Kidney (tissue), 14 donors: ENCODE results near the gene MSI2. TPM values are rescaled to one million over a fixed set of nuclear protein-coding genes. Genes with fewer than 3 reads are reported as not detected.

Source experiments
- DNase-seq, 5 donors: peaks; one replicate each; pipeline ENCODE4 v3.0.0-alpha.2; 2013 to 2020
- FAIRE-seq: peaks from 2 replicates; lab custom pipeline; 2012; peaks lifted over from hg19 to GRCh38; lab: Jason Lieb, UNC
- H3K27ac ChIP-seq, 2 donors: one replicate each; pipeline ENCODE4 v1.7.0; 2013; ENCODE audit warnings: low read depth in 2 of 2, low read length in 2 of 2, inconsistent platforms in 1 of 2
- H3K27me3 ChIP-seq: one replicate; pipeline ENCODE4 v1.7.1; 2013; ENCODE audit warnings: low read length, inconsistent platforms; ENCODE audit not compliant: control insufficient read depth, insufficient read depth
- H3K36me3 ChIP-seq, 3 donors: one replicate each; pipeline versions ENCODE4 v1.7.0 to v1.7.1; 2013; ENCODE audit warnings: low read length in 3 of 3, control low read depth in 1 of 3, inconsistent platforms in 1 of 3; ENCODE audit not compliant: insufficient read depth in 3 of 3, control insufficient read depth in 2 of 3
- H3K4me1 ChIP-seq, 3 donors: one replicate each; pipeline versions ENCODE4 v1.7.0 to v1.7.1; 2013; ENCODE audit warnings: low read length in 3 of 3, inconsistent platforms in 1 of 3, low read depth in 1 of 3; ENCODE audit not compliant: control insufficient read depth in 2 of 3, insufficient read depth in 2 of 3
- H3K4me3 ChIP-seq, 3 donors: one replicate each; pipeline versions ENCODE4 v1.7.0 to v1.8.1; 2013; ENCODE audit warnings: low read length in 3 of 3, control low read depth in 1 of 3, inconsistent platforms in 1 of 3
- H3K9ac ChIP-seq, 3 donors: one replicate each; pipeline versions ENCODE4 v1.7.0 to v1.7.1; 2013; ENCODE audit warnings: low read length in 3 of 3, control low read depth in 1 of 3, inconsistent platforms in 1 of 3
- H3K9me3 ChIP-seq, 3 donors: one replicate each; pipeline versions ENCODE4 v1.7.0 to v1.7.1; 2013; ENCODE audit warnings: low read length in 3 of 3, control low read depth in 1 of 3, inconsistent platforms in 1 of 3; ENCODE audit not compliant: control insufficient read depth in 2 of 3, insufficient read depth in 1 of 3
- CTCF ChIP-seq: IDR thresholded peaks from 3 replicates; pipeline ENCODE4 v1.5.1; 2012; ENCODE audit warnings: mild to moderate bottlenecking, moderate library complexity, borderline replicate concordance; ENCODE audit not compliant: insufficient read depth; ENCODE audit errors: extremely low read depth
- intact Hi-C: fragments of 100-400 bp; cut with DNase I; formaldehyde crosslinking; loops from one replicate; pipeline ENCODE4 v1.11.1; 2022
- polyA plus RNA-seq: library from polyadenylated mRNA; stranded (reverse); fragments of 350-450 nt; fragmentation: Illumina TruSeq; extraction: RNeasy Lipid Tissue Mini Kit (QIAGEN cat#74804); gene quantifications from one replicate; pipeline ENCODE4 v1.2.3, GENCODE V29; 2014; ENCODE audit warnings: low read depth, low replicate concordance; ENCODE audit not compliant: insufficient read depth
- total RNA-seq: library from RNA; stranded (reverse); fragmentation: NEBNext Ultra II Directional; extraction: Animal tissue kit (Norgen Biotek cat#: 25700); gene quantifications from one replicate; pipeline ENCODE4 v1.2.1, GENCODE V29; 2021
- donor health status: control.
- donor health status: control.
- donor health status: control.
- donor health status: control.
- donor health status: control.
- donor health status: DM: yes; HTN: yes; CAD: no.
- donor health status: Normal renal cell carcinoma (clear cell type).

The MSI2 gene
- total and polyA plus RNA-seq, 2 donors from 2014 or later, result 69.2 to 151 TPM

GRCh38 chr17:57522042-57523005 is 266.0 kb downstream of the MSI2 start:
- Histone ChIP-seq H3K27ac (peak overlapping the region; percentile 64 to 68), H3K9me3 (no peaks in the 10 kb centered on the region), H3K4me3 (no peak overlapping the region), H3K9ac (peak overlapping the region in 1 of 3 donors; percentile 13), H3K4me1 (peaks cover 13 to 50% (median 40%) of the 10 kb centered on the region in 3 donors), H3K36me3 (no peaks in the 10 kb centered on the region), H3K27me3 (no peaks in the 10 kb centered on the region)
- TF ChIP-seq CTCF, result no peak
- DNase-seq, result peak in 2 of 5 donors; percentile 74 to 76
- intact Hi-C loops, result no loop called here
- FAIRE-seq, result no peak

GRCh38 chr17:57523926-57524632 is 267.8 kb downstream of the MSI2 start:
- FAIRE-seq (no peak), DNase-seq (peak in 1 of 5 donors; percentile 91)
- Histone ChIP-seq H3K4me3 (no peak overlapping the region), H3K36me3 (no peaks in the 10 kb centered on the region), H3K4me1 (peaks cover 22 to 34% (median 23%) of the 10 kb centered on the region in 3 donors), H3K9ac (no peak overlapping the region), H3K27ac (peak overlapping the region in 1 of 2 donors; percentile 42), H3K9me3 (no peaks in the 10 kb centered on the region), H3K27me3 (no peaks in the 10 kb centered on the region)
- intact Hi-C loops, result no loop called here
- no peak for TF ChIP-seq CTCF

GRCh38 chr17:57524839-57525568 is 268.7 kb downstream of the MSI2 start:
- intact Hi-C loops, result no loop called here
- DNase-seq, result peak in 3 of 5 donors; percentile 64 to 72 (median 70)
- H3K4me3 ChIP-seq, result no peak overlapping the region
- TF ChIP-seq CTCF, result no peak
- H3K36me3 ChIP-seq, result no peaks in the 10 kb centered on the region
- H3K9me3 ChIP-seq, result no peaks in the 10 kb centered on the region
- no peak overlapping the region for H3K27ac ChIP-seq
- H3K27me3 ChIP-seq, result no peaks in the 10 kb centered on the region
- no peak overlapping the region for H3K9ac ChIP-seq
- H3K4me1 ChIP-seq, result peaks cover 22 to 29% (median 22%) of the 10 kb centered on the region in 3 donors
- FAIRE-seq, result no peak
